Tibial nerve (tissue), 3 donors: Measurements from ENCODE around the gene CX3CR1.

Experiments used
- POLR2A ChIP-seq, 2 donors: fragments of 450-650 bp; IDR thresholded peaks; one replicate each; pipeline ENCODE4 v1.6.1; 2017; ENCODE audit warnings: antibody characterized with exemption in 2 of 2, mild to moderate bottlenecking in 2 of 2, moderate library complexity in 2 of 2
- TF ChIP-seq, protein P1 (sequence below), 5 experiments: fragments of 200-600 bp in 3 of 5; fragments of 450-650 bp in 2 of 5; sonication (generic) in 3 of 5; IDR thresholded peaks; one replicate each; pipeline ENCODE4 v1.5.1; 2016 to 2019; ENCODE audit warnings: antibody characterized with exemption in 5 of 5, mild to moderate bottlenecking in 3 of 5, moderate library complexity in 2 of 5

DNA sequence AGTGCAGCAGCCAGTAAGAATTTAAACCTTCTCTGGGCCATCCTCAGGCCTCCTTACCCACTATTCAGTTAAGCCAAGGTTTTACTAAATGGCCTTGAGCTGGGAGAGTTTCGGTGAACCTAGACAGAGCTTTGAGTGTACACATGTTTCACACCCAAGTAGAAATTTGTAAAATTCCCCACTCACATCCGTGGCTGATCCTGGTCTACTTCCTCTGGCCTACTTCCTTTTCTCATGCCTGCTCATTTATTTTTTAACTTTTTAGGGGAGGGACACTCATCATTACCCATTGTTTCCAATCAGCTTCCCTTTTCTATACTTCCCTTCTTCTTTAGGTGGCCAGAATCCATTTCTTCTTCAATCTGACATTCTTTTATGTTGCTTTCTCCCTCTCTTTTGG, 7.6 kb downstream of the CX3CR1 start:
- TF ChIP-seq, protein P1, sequence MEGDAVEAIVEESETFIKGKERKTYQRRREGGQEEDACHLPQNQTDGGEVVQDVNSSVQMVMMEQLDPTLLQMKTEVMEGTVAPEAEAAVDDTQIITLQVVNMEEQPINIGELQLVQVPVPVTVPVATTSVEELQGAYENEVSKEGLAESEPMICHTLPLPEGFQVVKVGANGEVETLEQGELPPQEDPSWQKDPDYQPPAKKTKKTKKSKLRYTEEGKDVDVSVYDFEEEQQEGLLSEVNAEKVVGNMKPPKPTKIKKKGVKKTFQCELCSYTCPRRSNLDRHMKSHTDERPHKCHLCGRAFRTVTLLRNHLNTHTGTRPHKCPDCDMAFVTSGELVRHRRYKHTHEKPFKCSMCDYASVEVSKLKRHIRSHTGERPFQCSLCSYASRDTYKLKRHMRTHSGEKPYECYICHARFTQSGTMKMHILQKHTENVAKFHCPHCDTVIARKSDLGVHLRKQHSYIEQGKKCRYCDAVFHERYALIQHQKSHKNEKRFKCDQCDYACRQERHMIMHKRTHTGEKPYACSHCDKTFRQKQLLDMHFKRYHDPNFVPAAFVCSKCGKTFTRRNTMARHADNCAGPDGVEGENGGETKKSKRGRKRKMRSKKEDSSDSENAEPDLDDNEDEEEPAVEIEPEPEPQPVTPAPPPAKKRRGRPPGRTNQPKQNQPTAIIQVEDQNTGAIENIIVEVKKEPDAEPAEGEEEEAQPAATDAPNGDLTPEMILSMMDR (IDR thresholded peaks at IDR 0.05), result no peak
- TF ChIP-seq POLR2A (IDR thresholded peaks at IDR 0.05), result no peak
